CD4-positive, CD25-positive, alpha-beta regulatory T cell (primary cell): ENCODE results near the gene NSF. TPM values are rescaled to one million over a fixed set of nuclear protein-coding genes. Genes with fewer than 3 reads are reported as not detected.
"Not testable (repeated sequence)": the region's sequence is repeated elsewhere in the genome, so short reads cannot be mapped to it uniquely, and the experiment has no call there.

Source experiments
- ATAC-seq, 2 donors: fragments of 150-1000 bp; cut with Tn5 transposase; one replicate each; pipeline ENCODE4 v1.10.0; 2021; ENCODE audit warnings: low read depth in 2 of 2, moderate number of reproducible peaks in 2 of 2, moderate library complexity in 1 of 2
- DNase-seq, 3 donors: peaks; one replicate each; pipeline versions ENCODE4 v3.0.0 to v3.0.0-alpha.2; 2012 to 2022; ENCODE audit warnings: mixed read lengths in 1 of 3
- H3K27ac ChIP-seq: one replicate; pipeline ENCODE4 v1.7.0; 2013; ENCODE audit warnings: mild to moderate bottlenecking, low read length; ENCODE audit not compliant: insufficient read depth, poor library complexity, severe bottlenecking
- H3K27me3 ChIP-seq: one replicate; pipeline ENCODE4 v1.7.0; 2013; ENCODE audit warnings: low read length; ENCODE audit not compliant: control insufficient read depth, insufficient read depth
- H3K36me3 ChIP-seq: one replicate; pipeline ENCODE4 v1.7.0; 2013; ENCODE audit warnings: mild to moderate bottlenecking, low read length, moderate library complexity; ENCODE audit not compliant: control insufficient read depth, insufficient read depth
- H3K4me1 ChIP-seq: 2 replicates; pipeline ENCODE4 v1.7.0; 2013; ENCODE audit warnings: mild to moderate bottlenecking, low read length; ENCODE audit not compliant: insufficient read depth, control insufficient read depth, poor library complexity, severe bottlenecking
- H3K4me3 ChIP-seq: one replicate; pipeline ENCODE4 v1.7.0; 2013; ENCODE audit warnings: low read depth, mild to moderate bottlenecking, low read length, moderate library complexity
- H3K9me3 ChIP-seq, 2 experiments: 1 replicate in 1 of 2; 2 replicates in 1 of 2; pipeline ENCODE4 v1.7.0; 2013; ENCODE audit warnings: low read length in 2 of 2, mild to moderate bottlenecking in 1 of 2, moderate library complexity in 1 of 2; ENCODE audit not compliant: control insufficient read depth in 2 of 2
- H3K27ac Mint-ChIP-seq, 3 donors: one replicate each; pipeline ENCODE4 v1.8.0; 2020 to 2022; ENCODE audit warnings: mild to moderate bottlenecking in 3 of 3, mixed read lengths in 3 of 3, moderate library complexity in 2 of 3
- H3K27me3 Mint-ChIP-seq: one replicate; pipeline ENCODE4 v1.8.0; 2022; ENCODE audit warnings: mild to moderate bottlenecking, mixed read lengths
- H3K36me3 Mint-ChIP-seq: one replicate; pipeline ENCODE4 v1.8.0; 2020; ENCODE audit warnings: mixed read lengths
- H3K4me1 Mint-ChIP-seq, 4 donors: one replicate each; pipeline ENCODE4 v1.8.0; 2020 to 2022; ENCODE audit warnings: mixed read lengths in 4 of 4, mild to moderate bottlenecking in 1 of 4
- H3K4me3 Mint-ChIP-seq, 4 donors: one replicate each; pipeline ENCODE4 v1.8.0; 2020 to 2022; ENCODE audit warnings: mild to moderate bottlenecking in 4 of 4, mixed read lengths in 4 of 4, moderate library complexity in 3 of 4
- H3K9me3 Mint-ChIP-seq, 7 donors: one replicate each; pipeline ENCODE4 v1.8.0; 2020 to 2022; ENCODE audit warnings: mixed read lengths in 7 of 7, mild to moderate bottlenecking in 3 of 7, moderate library complexity in 2 of 7
- polyA plus RNA-seq, 4 donors: library from polyadenylated mRNA; unstranded; fragments of 300-500 nt; fragmentation: Illumina TruSeq; gene quantifications; one replicate each; pipeline ENCODE4 v1.2.3, GENCODE V29; 2021
- total RNA-seq: library from RNA; stranded (reverse); gene quantifications from one replicate; pipeline ENCODE4 v1.2.3, GENCODE V29; 2022

NSF gene
- total and polyA plus RNA-seq, 5 donors from 2014 or later, result 24.6 to 71.4 (median 30.7) TPM

- H3K9me3 Mint-ChIP-seq, H3K27ac Mint-ChIP-seq, H3K4me1 ChIP-seq, H3K4me3 ChIP-seq, H3K27me3 Mint-ChIP-seq, H3K4me3 Mint-ChIP-seq, H3K36me3 Mint-ChIP-seq, H3K27ac ChIP-seq, H3K27me3 ChIP-seq, H3K36me3 ChIP-seq, H3K9me3 ChIP-seq, ATAC-seq, H3K4me1 Mint-ChIP-seq, DNase-seq: not testable (repeated sequence)
These were observed 72.7 kb downstream of the NSF start for GRCh38 chr17:46663123-46663522.

- not testable (repeated sequence) for H3K4me1 Mint-ChIP-seq, DNase-seq, H3K9me3 Mint-ChIP-seq, H3K9me3 ChIP-seq, H3K27me3 Mint-ChIP-seq, H3K27ac ChIP-seq, H3K36me3 Mint-ChIP-seq, H3K4me1 ChIP-seq, H3K36me3 ChIP-seq, H3K4me3 Mint-ChIP-seq, H3K27me3 ChIP-seq, ATAC-seq, H3K27ac Mint-ChIP-seq, H3K4me3 ChIP-seq
These were observed 73.1 kb downstream of the NSF start for GRCh38 chr17:46663552-46663951.

GRCh38 chr17:46665969-46666368 lies 75.5 kb downstream of the NSF start:
- not testable (repeated sequence) for ATAC-seq, H3K4me3 Mint-ChIP-seq, H3K9me3 Mint-ChIP-seq, H3K27me3 ChIP-seq, H3K4me1 Mint-ChIP-seq, H3K4me1 ChIP-seq, DNase-seq, H3K36me3 Mint-ChIP-seq, H3K27ac Mint-ChIP-seq, H3K27ac ChIP-seq, H3K27me3 Mint-ChIP-seq, H3K36me3 ChIP-seq, H3K9me3 ChIP-seq, H3K4me3 ChIP-seq

GRCh38 chr17:46670789-46671188 lies 80.3 kb downstream of the NSF start:
- H3K9me3 ChIP-seq, H3K9me3 Mint-ChIP-seq, H3K4me1 ChIP-seq, H3K36me3 Mint-ChIP-seq, DNase-seq, ATAC-seq, H3K27me3 Mint-ChIP-seq, H3K4me3 ChIP-seq, H3K27me3 ChIP-seq, H3K36me3 ChIP-seq, H3K4me1 Mint-ChIP-seq, H3K4me3 Mint-ChIP-seq, H3K27ac ChIP-seq, H3K27ac Mint-ChIP-seq: not testable (repeated sequence)

DNA sequence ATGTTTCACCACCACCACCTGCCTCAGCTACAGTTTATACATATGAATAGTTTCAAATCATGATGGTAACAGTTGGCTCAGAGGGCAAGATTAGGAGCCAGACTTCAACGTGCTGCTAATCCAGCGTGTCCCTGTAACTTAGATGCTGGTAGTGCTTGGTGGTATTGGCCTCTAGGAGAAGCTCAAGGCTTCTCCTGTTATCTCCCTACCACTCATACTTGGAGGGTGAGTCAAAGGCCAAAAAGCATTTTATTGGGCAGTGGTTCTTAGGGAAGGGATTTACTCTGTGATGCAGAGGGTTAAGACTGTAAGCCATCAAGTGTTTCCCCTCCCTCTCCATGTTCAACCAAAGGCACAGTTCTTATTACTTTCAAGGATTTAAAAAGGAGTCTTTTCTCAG lies 82.3 kb downstream of the NSF start:
- not testable (repeated sequence) for H3K27me3 ChIP-seq, H3K9me3 ChIP-seq, DNase-seq, H3K4me1 ChIP-seq, H3K27ac Mint-ChIP-seq, H3K27ac ChIP-seq, H3K36me3 Mint-ChIP-seq, H3K4me1 Mint-ChIP-seq, H3K9me3 Mint-ChIP-seq, H3K36me3 ChIP-seq, H3K4me3 ChIP-seq, H3K27me3 Mint-ChIP-seq, H3K4me3 Mint-ChIP-seq, ATAC-seq

GRCh38 chr17:46677819-46678218 lies 87.3 kb downstream of the NSF start:
- not testable (repeated sequence) for H3K27me3 ChIP-seq, H3K27ac ChIP-seq, H3K4me1 ChIP-seq, H3K4me3 Mint-ChIP-seq, H3K36me3 Mint-ChIP-seq, H3K27me3 Mint-ChIP-seq, H3K4me1 Mint-ChIP-seq, H3K9me3 ChIP-seq, ATAC-seq, H3K4me3 ChIP-seq, H3K27ac Mint-ChIP-seq, DNase-seq, H3K36me3 ChIP-seq, H3K9me3 Mint-ChIP-seq

DNA sequence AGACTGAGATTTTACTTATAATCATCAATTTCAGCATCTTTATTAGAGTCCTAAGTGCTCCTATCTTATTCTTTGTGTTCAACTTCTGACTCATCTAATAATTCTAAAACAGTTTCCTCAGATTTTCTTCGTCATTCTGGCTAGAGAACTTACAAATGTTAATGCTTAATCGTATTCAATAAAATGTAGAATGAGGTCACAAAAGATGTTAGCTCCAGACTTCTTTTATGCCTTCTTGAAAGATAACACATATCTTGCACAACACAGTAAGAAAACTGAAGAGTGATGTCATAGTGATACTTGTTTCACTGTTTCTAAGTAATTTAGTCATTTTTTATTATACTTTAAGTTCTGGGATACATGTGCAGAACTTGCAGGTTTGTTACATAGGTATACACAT lies 93.2 kb downstream of the NSF start:
- H3K27ac ChIP-seq, H3K9me3 Mint-ChIP-seq, DNase-seq, H3K27me3 ChIP-seq, H3K9me3 ChIP-seq, H3K4me1 Mint-ChIP-seq, H3K36me3 Mint-ChIP-seq, H3K27me3 Mint-ChIP-seq, H3K36me3 ChIP-seq, H3K27ac Mint-ChIP-seq, H3K4me3 Mint-ChIP-seq, H3K4me1 ChIP-seq, H3K4me3 ChIP-seq, ATAC-seq: not testable (repeated sequence)

DNA sequence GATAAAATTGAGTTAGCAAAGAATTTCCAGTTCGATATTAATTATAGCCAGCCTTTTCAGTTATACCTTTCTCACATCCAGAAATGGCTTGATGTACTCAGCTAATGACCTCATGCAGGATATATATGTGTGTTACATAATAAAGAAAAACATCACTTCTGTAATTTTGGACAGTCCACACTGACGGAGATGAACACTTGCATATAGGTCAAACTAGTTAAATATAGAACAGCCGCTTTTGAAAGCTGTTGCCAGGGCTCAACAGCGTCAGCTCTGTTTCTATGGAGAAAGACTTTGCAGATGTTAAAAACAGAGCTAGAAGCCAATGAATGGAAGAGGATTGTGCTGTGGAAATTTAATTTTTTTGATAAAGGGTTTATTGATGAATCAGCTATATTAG lies 94.8 kb downstream of the NSF start:
- not testable (repeated sequence) for DNase-seq, H3K27ac Mint-ChIP-seq, H3K36me3 ChIP-seq, H3K36me3 Mint-ChIP-seq, H3K4me3 Mint-ChIP-seq, ATAC-seq, H3K27me3 Mint-ChIP-seq, H3K4me3 ChIP-seq, H3K4me1 Mint-ChIP-seq, H3K27ac ChIP-seq, H3K9me3 ChIP-seq, H3K9me3 Mint-ChIP-seq, H3K4me1 ChIP-seq, H3K27me3 ChIP-seq
